HCT116 (cell line): ENCODE measurements around the gene SLC25A44. TPM values are rescaled to one million over a fixed set of nuclear protein-coding genes. Genes with fewer than 3 reads are reported as not detected.

ENCODE experiments used
- ATAC-seq: fragments of 200-7000 bp; cut with Tn5 transposase; 2 replicates; pipeline ENCODE4 v1.9.1; 2020; ENCODE audit warnings: mild to moderate bottlenecking, moderate library complexity
- BruUV-seq: library from RNA; stranded (reverse); fragments of 400-500 nt; replicated peaks from 2 replicates; lab custom pipeline; 2021; lab: Mats Ljungman, UMichigan
- CTCF ChIA-PET: fragments of 300-600 bp; sonication (Branson Sonifier 250); formaldehyde crosslinking; loops from one replicate; lab custom pipeline; 2021; ENCODE audit warnings: antibody characterized with exemption; lab: Charles Lee
- POLR2A ChIA-PET: fragments of 300-600, 350-600 bp; sonication (Branson Sonifier 250); formaldehyde crosslinking; loops from one replicate; lab custom pipeline; 2021; ENCODE audit warnings: antibody characterized with exemption; lab: Charles Lee
- RAD21 ChIA-PET, 2 experiments: fragments of 300-600 bp; sonication (Branson Sonifier 250); formaldehyde crosslinking; loops; one replicate each; lab custom pipeline; 2023; ENCODE audit warnings: low total read pairs in 2 of 2; ENCODE audit not compliant: uncharacterized antibody in 2 of 2, unreplicated experiment in 2 of 2, low non-redundant PET in 1 of 2; lab: Charles Lee
- DNase-seq: peaks from one replicate; pipeline ENCODE4 v3.0.0-alpha.2; 2010; ENCODE audit warnings: low read depth, low spot score
- H2AFZ ChIP-seq: fragments of 200-600 bp; shearing (Covaris generic), sonication (generic); 2 replicates; pipeline ENCODE4 v1.6.1; 2017; ENCODE audit warnings: low read depth, mixed run types, mixed read lengths, antibody characterized with exemption, low read length; ENCODE audit not compliant: poor library complexity, severe bottlenecking
- H3K27ac ChIP-seq: 2 replicates; pipeline ENCODE4 v1.5.1; 2012; ENCODE audit warnings: low read depth, low read length
- H3K27me3 ChIP-seq: fragments of 200-600 bp; sonication (generic); 2 replicates; pipeline ENCODE4 v1.6.1; 2016; ENCODE audit warnings: mixed run types, low read length, mixed read lengths; ENCODE audit not compliant: insufficient read depth
- H3K36me3 ChIP-seq, 2 experiments: fragments of 200-500 bp in 1 of 2; fragments of 200-600 bp in 1 of 2; sonication (Bioruptor generic) in 1 of 2; sonication (generic) in 1 of 2; 2 replicates each; pipeline versions ENCODE4 v1.5.1 to v1.6.1; 2014 to 2016; ENCODE audit warnings: low read length in 2 of 2, inconsistent platforms in 1 of 2, mixed read lengths in 1 of 2, mixed run types in 1 of 2; ENCODE audit not compliant: insufficient read depth in 2 of 2, control insufficient read depth in 1 of 2
- H3K4me1 ChIP-seq, 2 experiments: fragments of 200-600 bp in 1 of 2; sonication (generic) in 1 of 2; 2 replicates each; pipeline versions ENCODE4 v1.5.1 to v1.6.1; 2012 to 2017; ENCODE audit warnings: low read length in 2 of 2, inconsistent platforms in 1 of 2, mild to moderate bottlenecking in 1 of 2, mixed read lengths in 1 of 2, mixed run types in 1 of 2, moderate library complexity in 1 of 2; ENCODE audit not compliant: insufficient read depth in 2 of 2, control insufficient read depth in 1 of 2
- H3K4me2 ChIP-seq: fragments of 200-600 bp; sonication (generic); 2 replicates; pipeline ENCODE4 v1.6.1; 2017; ENCODE audit warnings: mixed run types, low read length, mixed read lengths
- H3K4me3 ChIP-seq, 2 experiments: fragments of 200-600 bp in 1 of 2; sonication (generic) in 1 of 2; replicated peaks in 1 of 2; 2 replicates each; pipeline ENCODE4 v1.5.1; 2011 to 2016; ENCODE audit warnings: low read length in 2 of 2, control low read depth in 1 of 2, low read depth in 1 of 2, mild to moderate bottlenecking in 1 of 2, mixed read lengths in 1 of 2, mixed run types in 1 of 2
- H3K79me2 ChIP-seq: fragments of 200-600 bp; sonication (generic); 2 replicates; pipeline ENCODE4 v1.6.1; 2017; ENCODE audit warnings: mild to moderate bottlenecking, mixed run types, low read length, moderate library complexity, mixed read lengths; ENCODE audit not compliant: insufficient read depth
- H3K9ac ChIP-seq: fragments of 200-600 bp; sonication (generic); 2 replicates; pipeline ENCODE4 v1.6.1; 2016; ENCODE audit warnings: low read length, mixed read lengths
- H3K9me2 ChIP-seq: fragments of 200-600 bp; sonication (generic), shearing (Covaris generic); 2 replicates; pipeline ENCODE4 v1.6.1; 2017; ENCODE audit warnings: mixed run types, mild to moderate bottlenecking, moderate library complexity; ENCODE audit not compliant: insufficient read depth
- H3K9me3 ChIP-seq, 2 experiments: fragments of 200-500 bp in 1 of 2; fragments of 200-600 bp in 1 of 2; sonication (Bioruptor generic) in 1 of 2; sonication (generic) in 1 of 2; 2 replicates each; pipeline ENCODE4 v1.6.1; 2014 to 2017; ENCODE audit warnings: low read length in 2 of 2, mixed read lengths in 2 of 2, inconsistent platforms in 1 of 2, low read depth in 1 of 2, mild to moderate bottlenecking in 1 of 2, mixed run types in 1 of 2, moderate library complexity in 1 of 2; ENCODE audit not compliant: control insufficient read depth in 1 of 2, insufficient read depth in 1 of 2
- H4K20me1 ChIP-seq: fragments of 200-600 bp; sonication (generic), shearing (Covaris generic); 2 replicates; pipeline ENCODE4 v1.6.1; 2017; ENCODE audit warnings: mixed run types, mild to moderate bottlenecking, moderate library complexity; ENCODE audit not compliant: insufficient read depth
- CEBPB ChIP-seq: IDR thresholded peaks from 2 replicates; pipeline ENCODE4 v1.6.1; 2012; ENCODE audit warnings: low read depth
- EZH2 ChIP-seq: fragments of 200-600 bp; sonication (generic); IDR thresholded peaks from 2 replicates; pipeline ENCODE4 v1.6.1; 2017; ENCODE audit warnings: antibody characterized with exemption, mixed run types
- EZH2phosphoT487 ChIP-seq: fragments of 200-600 bp; IDR thresholded peaks from 2 replicates; pipeline ENCODE4 v1.6.1; 2018; ENCODE audit warnings: antibody characterized with exemption, borderline replicate concordance
- JUND ChIP-seq: IDR thresholded peaks from 2 replicates; pipeline ENCODE4 v1.6.1; 2012
- POLR2A ChIP-seq: IDR thresholded peaks from 2 replicates; pipeline ENCODE4 v1.7.0; 2011; ENCODE audit warnings: borderline replicate concordance; ENCODE audit not compliant: insufficient read depth, insufficient read length; ENCODE audit errors: extremely low read depth
- REST ChIP-seq: IDR thresholded peaks from 2 replicates; pipeline ENCODE4 v1.6.1; 2012; ENCODE audit warnings: low read depth
- SIN3A ChIP-seq: IDR thresholded peaks from 2 replicates; pipeline ENCODE4 v1.6.1; 2012; ENCODE audit warnings: low read depth
- TCF7L2 ChIP-seq: IDR thresholded peaks from 2 replicates; pipeline ENCODE4 v1.7.0; 2011; ENCODE audit warnings: borderline replicate concordance, inconsistent platforms; ENCODE audit not compliant: insufficient read depth, insufficient read length; ENCODE audit errors: extremely low read depth
- YY1 ChIP-seq: IDR thresholded peaks from 2 replicates; pipeline ENCODE4 v1.6.1; 2011; ENCODE audit warnings: low read length, low read depth, moderate library complexity, mild to moderate bottlenecking; ENCODE audit not compliant: insufficient replicate concordance; ENCODE audit errors: extremely low read depth
- ZBTB33 ChIP-seq: IDR thresholded peaks from 2 replicates; pipeline ENCODE4 v1.6.1; 2011; ENCODE audit warnings: mild to moderate bottlenecking, low read length, moderate library complexity; ENCODE audit not compliant: insufficient replicate concordance; ENCODE audit errors: extremely low read depth
- intact Hi-C: fragments of 100-400 bp; cut with micrococcal nuclease; formaldehyde crosslinking; loops from 2 replicates; pipeline ENCODE4 v1.10.0; 2022
- total RNA-seq: library from RNA; stranded (reverse); gene quantifications from one replicate; pipeline ENCODE4 v1.2.1, GENCODE V29; 2021; ENCODE audit not compliant: unreplicated experiment

Gene SLC25A44
- total RNA-seq, 1 experiment from 2014 or later = 17.5 TPM

GRCh38 chr1:156229809-156230472, 36.0 kb downstream of the SLC25A44 start:
- Histone ChIP-seq H3K9ac (no peak overlapping the region), H3K27me3 (no peaks in the 10 kb centered on the region), H3K9me2 (no peaks in the 10 kb centered on the region)
- RAD21 ChIA-PET = interaction anchor here in 1 of 2 experiments (0.7 kb wide), 1 partner anchor 129 kb away, joined by 5 read pairs; no protein-coding TSS in a partner anchor
- TF ChIP-seq EZH2 = no peak
- no peak for TF ChIP-seq CEBPB
- no peak for TF ChIP-seq JUND
- TF ChIP-seq, all 23 proteins: peak for 0
- Histone ChIP-seq H3K79me2 (no peaks in the 10 kb centered on the region), H3K27ac (no peak overlapping the region), H4K20me1 (no peaks in the 10 kb centered on the region), H3K36me3 (no peaks in the 10 kb centered on the region; a peak in 1 of 4 replicates), H2AFZ (no peak overlapping the region), H3K4me3 (no peak overlapping the region), H3K9me3 (no peaks in the 10 kb centered on the region), H3K4me2 (no peak overlapping the region), H3K4me1 (peaks cover 4 to 23% of the 10 kb centered on the region in 2 experiments; a peak in 3 of 4 replicates)
- no peak for ATAC-seq
- no TSS peak for BruUV-seq
- no peak for DNase-seq
- ChIA-PET POLR2A (interaction anchor here (1.1 kb wide), 1 partner anchor 17 kb away, joined by 3 read pairs; the partner anchor contains the start of gene PMF1), CTCF (interaction anchor here (1.1 to 2.4 kb wide), 2 partner anchors 17 to 84 kb away, joined by 3 to 7 read pairs; partner anchors contain the start of gene PMF1)
- intact Hi-C loops = no loop called here

GRCh38 chr1:156230473-156230837, 36.6 kb downstream of the SLC25A44 start:
- no peaks in the 10 kb centered on the region for H3K9me2 ChIP-seq
- no peaks in the 10 kb centered on the region for H4K20me1 ChIP-seq
- H3K27ac ChIP-seq = no peak overlapping the region
- ChIA-PET RAD21 (no interaction called here), CTCF (interaction anchor here (0.8 to 2.4 kb wide), 2 partner anchors 85 to 141 kb away, joined by 3 to 7 read pairs; no protein-coding TSS in a partner anchor), POLR2A (interaction anchor here (1.1 kb wide), 1 partner anchor 17 kb away, joined by 3 read pairs; the partner anchor contains the start of gene PMF1)
- no peaks in the 10 kb centered on the region; a peak in 1 of 4 replicates for H3K36me3 ChIP-seq
- H3K79me2 ChIP-seq = no peaks in the 10 kb centered on the region
- DNase-seq (no peak), ATAC-seq (no peak)
- peaks cover 4 to 21% of the 10 kb centered on the region in 2 experiments; a peak in 3 of 4 replicates for H3K4me1 ChIP-seq
- no peak overlapping the region for H3K4me2 ChIP-seq
- H2AFZ ChIP-seq = no peak overlapping the region
- H3K27me3 ChIP-seq = no peaks in the 10 kb centered on the region
- no peak overlapping the region for H3K4me3 ChIP-seq
- H3K9me3 ChIP-seq = no peaks in the 10 kb centered on the region
- BruUV-seq = no TSS peak
- H3K9ac ChIP-seq = no peak overlapping the region
- intact Hi-C loops = no loop called here
- TF ChIP-seq SIN3A = no peak
- TF ChIP-seq POLR2A = no peak
- TF ChIP-seq YY1 = no peak
- no peak for TF ChIP-seq TCF7L2
- TF ChIP-seq EZH2phosphoT487 = no peak
- TF ChIP-seq ZBTB33 = no peak
- TF ChIP-seq JUND = no peak
- no peak for TF ChIP-seq CEBPB
- no peak for TF ChIP-seq REST
